ENCODE results near the gene HEG1. TPM values are rescaled to one million over a fixed set of nuclear protein-coding genes. Genes with fewer than 3 reads are reported as not detected.

Gene HEG1
- polyA plus RNA-seq, 3 donors = 0.28 to 4.2 (median 0.69) TPM

DNA sequence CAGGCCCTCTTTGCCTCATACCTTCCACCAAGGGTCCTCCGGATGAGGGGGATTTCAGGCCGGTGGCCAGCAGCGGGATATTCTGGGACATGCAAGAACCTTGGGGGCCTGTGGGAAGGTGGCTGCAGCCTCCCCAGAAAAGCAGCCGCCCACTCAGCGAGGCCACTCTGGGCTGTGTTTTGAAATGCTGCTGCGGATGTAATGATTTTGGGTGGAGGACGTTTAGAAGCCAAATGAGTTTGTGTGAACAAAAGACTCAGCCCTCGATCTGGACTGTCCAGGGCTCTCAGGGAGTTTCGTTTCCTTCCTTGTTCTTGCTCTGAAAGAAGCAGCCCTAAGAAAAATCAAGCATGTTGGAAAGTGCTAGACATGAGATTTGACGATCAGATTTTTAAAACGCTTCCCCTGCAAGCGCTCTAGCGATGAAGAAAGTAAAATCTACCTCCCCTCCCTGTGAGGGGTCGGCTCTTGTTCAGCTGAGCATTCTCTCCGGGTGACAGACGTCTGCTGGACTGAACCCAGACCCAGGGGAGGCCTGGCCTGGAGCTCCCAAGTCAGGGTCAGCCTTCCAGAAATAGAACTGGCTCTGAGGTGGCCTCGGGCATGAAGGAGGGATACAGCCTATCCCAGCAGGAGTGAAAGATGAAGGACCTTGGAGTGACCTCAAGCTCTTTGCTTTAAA is 12.9 kb downstream of the HEG1 start:
- no peak for DNase-seq
- Histone ChIP-seq H2AFZ (ENCODE audit: insufficient read depth, low read depth, low read length, poor library complexity, severe bottlenecking) (no peak overlapping the region), H3K36me3 (replicated peaks in 1 of 2; ENCODE audit: control insufficient read depth in 1 of 2, insufficient read depth in 2 of 2, low read length in 2 of 2) (no peaks in the 10 kb centered on the region), H3K4me2 (replicated peaks; ENCODE audit: extremely low read depth, low read length, poor library complexity, severe bottlenecking) (no peak overlapping the region), H3K4me1 (ENCODE audit: control insufficient read depth in 1 of 2, insufficient read depth in 2 of 2, low read length in 2 of 2) (no peaks in the 10 kb centered on the region), H3K4me3 (replicated peaks in 1 of 3; ENCODE audit: low read depth in 2 of 3, low read length in 3 of 3) (no peak overlapping the region), H3K27ac (ENCODE audit: low read depth in 1 of 2, low read length in 2 of 2) (no peak overlapping the region), H3K9ac (ENCODE audit: insufficient read depth, low read length, poor library complexity, severe bottlenecking) (no peak overlapping the region), H4K20me1 (ENCODE audit: insufficient read depth, low read length) (peaks cover 14% of the 10 kb centered on the region), H3K27me3 (ENCODE audit: control insufficient read depth in 2 of 2, insufficient read depth in 2 of 2, low read length in 2 of 2) (no peaks in the 10 kb centered on the region), H3K9me3 (replicated peaks in 1 of 2; ENCODE audit: control insufficient read depth in 1 of 2, insufficient read depth in 1 of 2, low read length in 2 of 2) (no peaks in the 10 kb centered on the region), H3K79me2 (ENCODE audit: insufficient read depth, low read length) (no peaks in the 10 kb centered on the region)
- Mint-ChIP-seq H3K36me3 (peaks cover 0 to 3% of the 10 kb centered on the region in 2 donors), H3K4me3 (no peak overlapping the region), H3K4me1 (peaks cover 2% of the 10 kb centered on the region), H3K27ac (no peak overlapping the region), H3K27me3 (ENCODE audit: low read depth in 3 of 3) (peaks cover 0 to 2% (median 1%) of the 10 kb centered on the region in 3 donors), H3K9me3 (no peaks in the 10 kb centered on the region)
- WGBS (ENCODE audit: insufficient coverage) = 94% methylated on average over 15 of the region's 17 CpGs
- intact Hi-C loops (cut with micrococcal nuclease) = no loop called here
- TF ChIP-seq CTCF (IDR thresholded peaks at IDR 0.05) = no peak

- H2AFZ ChIP-seq (ENCODE audit: insufficient read depth, low read depth, low read length, poor library complexity, severe bottlenecking) = no peak overlapping the region
- intact Hi-C loops (cut with micrococcal nuclease) = no loop called here
- no peaks in the 10 kb centered on the region for H3K4me1 ChIP-seq (ENCODE audit: control insufficient read depth in 1 of 2, insufficient read depth in 2 of 2, low read length in 2 of 2)
- DNase-seq = no peak
- Mint-ChIP-seq H3K27me3 (ENCODE audit: low read depth in 3 of 3) (peaks cover 0 to 2% (median 1%) of the 10 kb centered on the region in 3 donors), H3K27ac (peak overlapping the region in 1 of 7 donors; percentile 18), H3K9me3 (peaks cover 3 to 19% (median 13%) of the 10 kb centered on the region in 7 donors), H3K4me3 (no peak overlapping the region), H3K36me3 (peaks cover 0 to 3% of the 10 kb centered on the region in 2 donors), H3K4me1 (peaks cover 2% of the 10 kb centered on the region)
- H3K27me3 ChIP-seq (ENCODE audit: control insufficient read depth in 2 of 2, insufficient read depth in 2 of 2, low read length in 2 of 2) = no peaks in the 10 kb centered on the region
- no peaks in the 10 kb centered on the region for H3K79me2 ChIP-seq (ENCODE audit: insufficient read depth, low read length)
- peaks cover 14% of the 10 kb centered on the region for H4K20me1 ChIP-seq (ENCODE audit: insufficient read depth, low read length)
- H3K27ac ChIP-seq (ENCODE audit: low read depth in 1 of 2, low read length in 2 of 2) = no peak overlapping the region
- H3K36me3 ChIP-seq (replicated peaks in 1 of 2; ENCODE audit: control insufficient read depth in 1 of 2, insufficient read depth in 2 of 2, low read length in 2 of 2) = no peaks in the 10 kb centered on the region
- no peak overlapping the region for H3K9ac ChIP-seq (ENCODE audit: insufficient read depth, low read length, poor library complexity, severe bottlenecking)
- H3K9me3 ChIP-seq (replicated peaks in 1 of 2; ENCODE audit: control insufficient read depth in 1 of 2, insufficient read depth in 1 of 2, low read length in 2 of 2) = peaks cover 6 to 11% of the 10 kb centered on the region in 2 donors
- TF ChIP-seq CTCF (IDR thresholded peaks at IDR 0.05) = no peak
- no peak overlapping the region for H3K4me3 ChIP-seq (replicated peaks in 1 of 3; ENCODE audit: low read depth in 2 of 3, low read length in 3 of 3)
- 96% methylated on average over 9 of the region's 11 CpGs for WGBS (ENCODE audit: insufficient coverage)
- no peak overlapping the region for H3K4me2 ChIP-seq (replicated peaks; ENCODE audit: extremely low read depth, low read length, poor library complexity, severe bottlenecking)
These were observed 16.4 kb downstream of the HEG1 start for GRCh38 chr3:125039131-125040100.

All from CD14-positive monocyte (primary cell).